Cardiac septum (tissue), 1 donor: ENCODE data around the gene TIAM2. TPM values are rescaled to one million over a fixed set of nuclear protein-coding genes. Genes with fewer than 3 reads are reported as not detected.
"Not testable (repeated sequence)": the region's sequence is repeated elsewhere in the genome, so short reads cannot be mapped to it uniquely, and the experiment has no call there.

Experiments used
- DNase-seq: peaks from one replicate; pipeline ENCODE4 v3.0.0-alpha.2; 2020; ENCODE audit warnings: low spot score
- intact Hi-C: fragments of 100-400 bp; cut with DNase I; formaldehyde crosslinking; loops from one replicate; pipeline ENCODE4 v1.14.0; 2022
- total RNA-seq: library from RNA; stranded (reverse); fragmentation: NEBNext Ultra II Directional; extraction: Animal tissue kit (Norgen Biotek cat#: 25700); gene quantifications from one replicate; pipeline ENCODE4 v1.2.1, GENCODE V29; 2021
- donor health status: DM: no; HTN: no; CAD: no.

TIAM2 gene
- total RNA-seq, 1 donor from 2014 or later, result 20.1 TPM

DNA sequence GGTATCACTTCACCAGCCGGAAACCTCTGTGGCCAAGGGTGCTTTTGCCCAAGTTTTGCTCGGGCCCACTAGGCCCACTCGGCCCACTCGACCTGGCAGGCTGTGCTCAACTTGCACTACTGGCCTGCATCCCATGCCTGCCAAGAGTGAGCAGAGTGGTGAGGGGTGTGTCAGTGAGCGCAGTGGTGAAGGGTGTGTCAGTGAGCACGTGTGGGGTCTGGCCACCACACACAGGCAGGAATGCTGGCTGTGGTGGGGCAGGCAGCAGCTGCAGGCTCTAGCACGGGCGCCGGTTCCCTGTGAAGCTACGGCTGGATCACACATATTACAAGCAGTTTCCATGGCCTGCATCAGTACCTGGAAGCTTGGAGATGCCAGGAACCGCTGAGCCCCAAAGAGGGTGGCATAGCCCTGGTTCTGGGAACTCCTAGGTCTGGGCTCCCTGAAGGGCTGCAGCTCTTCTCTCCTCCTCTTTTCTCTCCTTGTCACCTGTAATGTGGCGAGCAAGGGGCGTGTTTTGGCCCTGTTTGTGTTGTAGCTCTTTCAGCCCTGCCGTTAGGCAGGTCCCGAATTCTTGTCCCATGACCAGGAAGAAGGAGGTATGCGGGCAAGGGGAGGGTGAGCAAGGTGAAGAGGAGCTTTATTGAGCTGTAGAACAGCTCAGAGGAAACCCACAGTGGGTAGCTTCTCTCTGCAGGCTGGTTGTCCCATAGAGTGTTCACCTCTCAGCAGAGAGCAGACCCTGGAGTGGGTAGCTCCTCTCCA is 217.7 kb downstream of the TIAM2 start:
- intact Hi-C loops, result no loop called here
- no peak for DNase-seq

DNA sequence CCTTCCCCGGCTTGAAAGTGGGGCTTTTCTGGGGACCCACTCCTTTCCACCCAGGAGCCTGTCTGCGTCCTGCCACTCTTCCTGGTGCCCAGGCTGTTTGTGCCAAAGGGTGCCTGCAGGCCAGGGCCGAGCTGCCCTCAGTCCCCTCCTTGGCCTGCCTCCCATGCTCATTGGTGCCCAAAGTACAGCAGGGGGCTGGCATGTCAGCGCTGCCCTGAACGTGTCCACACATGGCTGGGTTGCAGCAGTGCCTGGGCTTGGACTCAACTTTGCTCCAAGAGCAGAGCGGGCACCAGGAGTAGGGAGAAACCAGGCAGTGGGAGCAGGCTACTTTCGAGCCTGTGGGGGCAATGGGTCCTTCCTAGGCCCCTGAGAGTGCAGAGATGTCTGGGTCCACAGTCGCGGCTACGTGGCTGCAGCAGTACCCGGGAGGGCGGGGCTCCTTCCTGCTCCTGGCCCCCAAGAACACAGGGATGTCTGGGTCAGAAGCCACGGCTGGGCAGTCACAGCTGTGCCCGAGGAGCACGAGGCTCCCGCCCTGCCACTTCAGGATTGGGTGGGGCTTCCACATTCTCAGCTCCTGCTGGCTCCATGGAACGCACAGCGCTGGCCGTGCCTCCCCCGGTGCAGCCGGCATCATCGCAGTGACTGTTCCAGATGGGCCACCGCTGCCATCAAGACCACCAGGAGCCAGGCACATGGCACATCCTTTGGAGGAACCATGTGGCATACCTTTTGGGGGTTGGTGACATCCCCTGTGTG is 218.7 kb downstream of the TIAM2 start:
- DNase-seq, result no peak

DNA sequence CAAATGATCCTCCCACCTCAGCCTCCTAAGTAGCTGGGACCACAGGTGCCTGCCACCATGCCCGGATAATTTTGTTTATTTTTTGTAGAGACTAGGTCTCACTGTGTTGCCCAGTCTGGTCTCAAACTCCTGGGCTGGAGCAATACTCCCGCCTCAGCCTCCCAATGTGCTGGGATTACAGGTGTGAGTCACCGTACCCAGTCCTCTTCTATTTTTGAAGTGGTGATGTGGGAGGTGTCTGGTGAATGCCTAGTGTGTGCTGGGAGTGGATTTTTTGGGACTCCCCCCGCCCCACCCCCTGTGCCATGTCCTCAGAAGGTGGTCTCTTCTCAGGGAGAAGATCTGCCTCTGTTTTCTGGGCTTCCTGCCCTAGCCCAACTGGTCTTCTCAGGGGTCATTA is 220.8 kb downstream of the TIAM2 start:
- intact Hi-C loops, result no loop called here
- DNase-seq, result no peak

More for the DNA sequence above, 218.7 kb downstream of the TIAM2 start:
- intact Hi-C loops, result no loop called here

DNA sequence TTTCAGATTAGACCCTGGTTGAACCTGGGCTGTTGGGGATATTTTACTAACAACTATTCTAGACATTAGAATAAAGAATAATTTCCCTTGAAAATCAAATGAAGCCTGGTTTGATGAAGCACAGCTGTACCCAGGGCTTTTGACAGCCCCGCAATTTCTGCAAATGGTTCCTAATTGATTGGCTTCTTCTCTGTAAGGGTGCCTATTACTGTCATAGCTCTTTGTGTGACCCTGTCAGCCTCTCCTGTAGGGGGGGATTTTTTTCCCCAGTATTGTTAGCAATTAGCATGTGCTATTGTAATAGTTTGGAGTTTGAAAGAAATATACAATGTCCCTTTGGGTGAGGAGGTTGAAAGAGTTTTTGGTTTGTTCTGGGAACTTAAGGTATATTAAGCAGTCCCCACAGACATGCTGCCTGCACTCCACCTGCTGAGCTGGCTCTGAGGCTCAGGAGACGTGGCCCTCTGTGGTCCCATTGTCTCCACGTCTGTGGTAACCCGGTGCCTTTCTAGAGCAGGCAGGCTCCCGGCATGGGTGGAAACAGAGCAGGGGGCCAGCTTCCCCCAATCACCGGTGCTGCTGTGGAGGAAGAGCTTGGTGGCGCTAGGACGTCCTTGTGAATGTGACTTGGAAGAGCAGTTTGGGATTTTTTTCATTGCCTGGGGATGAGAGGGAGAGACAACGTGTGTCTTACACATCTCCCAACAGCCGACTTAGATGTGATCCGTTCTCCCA is 221.4 kb downstream of the TIAM2 start:
- DNase-seq, result no peak
- intact Hi-C loops, result no loop called here

DNA sequence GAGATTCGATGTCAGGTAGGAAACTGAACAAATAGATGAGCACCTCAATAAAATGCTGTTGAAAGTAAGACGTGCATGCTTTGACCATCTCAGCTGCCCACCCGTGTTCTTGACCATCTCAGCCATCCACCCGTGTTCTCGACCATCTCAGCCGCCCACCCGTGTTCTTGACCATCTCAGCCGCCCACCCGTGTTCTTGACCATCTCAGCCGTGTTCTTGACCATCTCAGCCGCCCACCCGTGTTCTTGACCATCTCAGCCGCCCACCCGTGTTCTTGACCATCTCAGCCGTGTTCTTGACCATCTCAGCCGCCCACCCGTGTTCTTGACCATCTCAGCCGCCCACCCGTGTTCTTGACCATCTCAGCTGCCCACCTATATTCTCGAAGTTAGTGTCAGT is 223.6 kb downstream of the TIAM2 start:
- DNase-seq, intact Hi-C loops: not testable (repeated sequence)

DNA sequence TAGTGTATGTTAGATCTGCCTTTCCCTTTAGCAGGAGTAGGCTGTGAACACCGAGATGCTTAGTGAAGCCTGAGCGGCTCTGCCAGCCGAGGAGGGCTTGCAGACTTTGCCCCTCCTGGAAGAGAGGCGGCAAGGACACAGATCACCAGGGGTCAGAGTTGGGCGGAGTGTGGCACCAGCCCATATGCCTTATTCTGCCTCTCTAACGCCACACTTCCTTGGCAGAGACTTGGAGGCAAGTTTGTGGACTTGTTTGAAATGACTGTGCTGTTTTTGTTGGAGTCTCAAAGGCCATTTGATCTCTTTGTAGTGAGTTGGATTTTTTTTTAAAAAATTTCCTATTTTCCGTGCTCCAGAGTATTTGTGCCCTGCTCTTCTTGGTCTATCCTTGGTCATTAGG is 224.2 kb downstream of the TIAM2 start:
- no peak for DNase-seq
- intact Hi-C loops, result no loop called here

DNA sequence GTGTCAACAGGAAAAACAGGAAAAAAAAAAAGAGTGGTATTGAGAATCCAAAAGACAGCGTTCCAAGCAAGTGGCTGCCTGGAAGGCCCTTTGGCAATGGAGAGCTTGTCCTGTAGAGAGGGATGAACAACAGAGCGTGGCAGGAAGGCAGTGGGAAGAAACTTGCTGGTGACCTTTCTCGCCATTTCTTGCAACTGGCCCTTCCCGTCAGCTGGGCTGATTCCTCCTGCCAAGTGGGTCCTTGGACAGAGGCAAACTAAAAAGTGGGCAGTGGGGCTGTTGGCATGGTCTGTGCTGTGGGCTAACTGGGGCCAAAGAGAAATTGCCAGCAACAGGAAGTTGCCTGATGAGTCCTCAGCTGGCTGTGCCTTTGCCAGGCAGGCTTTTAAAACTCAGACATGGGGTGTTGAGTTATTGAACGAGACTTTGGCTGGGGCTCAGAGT is 224.8 kb downstream of the TIAM2 start:
- intact Hi-C loops, result no loop called here
- no peak for DNase-seq

DNA sequence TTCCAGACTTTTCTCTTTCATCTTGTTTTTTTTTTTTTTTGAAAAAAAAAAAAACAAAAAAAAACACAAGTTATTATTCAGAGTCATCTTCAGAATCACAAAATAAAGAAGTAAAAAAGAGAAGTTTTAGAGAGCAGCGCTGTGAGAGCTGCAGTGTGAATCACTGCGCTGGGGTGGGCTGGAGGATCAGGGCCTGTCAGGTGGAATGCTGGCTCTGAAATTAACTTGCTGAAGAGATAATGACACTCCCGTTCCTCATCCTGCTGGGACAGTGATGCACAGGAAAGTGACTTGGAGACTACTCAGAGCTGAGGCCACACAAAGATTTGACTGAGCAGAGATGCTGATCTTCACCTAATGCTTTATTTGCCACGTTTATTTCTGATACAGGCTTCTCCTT is 226.0 kb downstream of the TIAM2 start:
- intact Hi-C loops, result no loop called here
- no peak for DNase-seq

DNA sequence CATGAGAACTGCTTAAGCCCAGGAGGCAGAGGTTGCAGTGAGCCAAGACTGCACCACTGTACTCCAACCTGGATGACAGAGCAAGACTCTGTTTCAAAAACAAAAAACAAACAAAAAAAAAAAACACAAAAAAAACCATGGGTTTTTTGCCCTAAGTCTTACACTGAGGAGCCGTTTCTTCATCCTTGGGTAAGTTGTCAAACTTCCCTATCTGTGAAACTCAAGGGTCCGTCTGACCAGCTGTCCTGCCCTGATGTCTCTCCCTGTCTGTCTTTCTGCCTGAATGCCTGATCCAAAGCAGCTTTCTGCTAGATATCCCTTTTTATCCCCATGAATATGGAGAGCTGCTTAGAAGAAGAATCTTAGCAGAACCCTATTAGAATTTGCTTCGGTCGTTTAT is 227.4 kb downstream of the TIAM2 start:
- DNase-seq, result no peak
- intact Hi-C loops, result no loop called here

DNA sequence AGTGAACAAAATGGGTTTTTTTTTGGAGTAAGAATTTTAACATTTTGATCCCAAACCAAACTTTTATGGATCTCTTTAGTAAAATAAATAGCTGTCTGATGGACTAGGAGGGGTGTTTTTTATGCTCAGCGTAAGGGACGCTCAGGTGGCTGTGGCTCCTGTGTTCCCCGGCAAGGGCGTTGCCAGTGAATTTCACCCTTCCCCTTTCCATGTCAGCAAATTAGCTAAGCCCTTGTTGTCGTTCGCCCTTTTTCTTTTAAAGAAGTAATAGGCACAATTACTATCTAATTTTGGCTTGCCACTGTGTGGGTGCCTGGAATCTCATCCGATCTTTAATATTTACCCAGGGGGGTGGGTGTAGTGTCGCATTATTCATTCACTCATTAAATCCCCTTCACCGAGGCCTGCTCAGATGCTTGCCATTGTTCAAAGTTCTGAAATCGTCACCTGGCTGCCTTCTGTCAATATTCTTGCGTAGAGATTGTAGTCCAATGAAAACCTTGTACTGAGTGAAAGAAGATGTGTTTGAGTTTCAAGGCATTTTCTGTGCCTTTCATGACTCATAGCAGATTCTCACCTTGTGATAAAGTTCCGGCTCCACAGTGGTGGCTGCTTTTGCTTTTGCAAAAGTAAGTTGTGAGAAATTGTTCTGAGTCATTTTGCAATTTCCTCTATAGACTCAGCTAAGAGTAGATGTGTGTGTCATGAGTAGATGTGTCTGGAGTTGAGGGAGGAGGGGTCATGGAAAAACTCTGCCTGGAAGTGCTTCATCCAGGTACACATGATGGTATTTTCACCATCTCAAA is 228.7 kb downstream of the TIAM2 start:
- no peak for DNase-seq
- intact Hi-C loops, result no loop called here

DNA sequence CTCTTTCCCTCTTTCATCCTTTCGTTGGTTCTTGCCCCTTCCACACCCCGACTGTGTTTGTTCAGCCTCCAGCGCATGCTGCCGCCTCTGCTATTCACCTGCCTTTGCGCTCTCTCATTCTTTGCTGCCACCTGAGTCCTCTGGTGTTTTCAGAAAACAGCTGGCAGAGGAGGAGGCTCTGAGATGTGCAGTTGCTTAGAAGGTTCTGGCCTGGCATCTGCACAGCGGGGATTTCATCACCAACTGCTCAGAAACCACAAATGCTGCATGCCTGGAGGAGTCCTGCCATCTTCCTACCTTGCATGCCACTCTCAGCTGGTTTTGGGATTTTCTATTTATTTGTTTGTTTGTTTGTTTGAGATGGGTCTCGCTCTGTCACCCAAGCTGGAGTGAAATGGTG is 229.5 kb downstream of the TIAM2 start:
- intact Hi-C loops, result no loop called here
- DNase-seq, result no peak

DNA sequence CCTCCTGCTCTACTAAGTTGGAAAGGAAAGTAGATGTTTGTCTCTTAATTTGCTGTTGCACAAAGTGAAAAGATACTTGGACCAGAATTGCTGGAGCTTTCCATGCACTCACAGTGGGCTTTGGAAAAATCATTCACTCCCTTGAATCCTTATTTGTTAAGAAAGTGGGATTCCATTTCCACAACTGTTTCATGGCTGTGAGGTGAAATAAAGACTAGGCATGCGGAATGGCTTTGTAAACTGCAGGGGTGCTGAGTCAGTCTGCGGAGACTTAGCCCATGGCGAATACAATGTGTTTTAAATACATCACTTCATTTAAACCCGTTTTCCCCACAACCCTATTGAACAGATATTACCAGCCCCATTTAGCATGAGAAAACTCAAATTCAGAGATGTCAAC is 231.9 kb downstream of the TIAM2 start:
- DNase-seq, result no peak
- intact Hi-C loops, result no loop called here

DNA sequence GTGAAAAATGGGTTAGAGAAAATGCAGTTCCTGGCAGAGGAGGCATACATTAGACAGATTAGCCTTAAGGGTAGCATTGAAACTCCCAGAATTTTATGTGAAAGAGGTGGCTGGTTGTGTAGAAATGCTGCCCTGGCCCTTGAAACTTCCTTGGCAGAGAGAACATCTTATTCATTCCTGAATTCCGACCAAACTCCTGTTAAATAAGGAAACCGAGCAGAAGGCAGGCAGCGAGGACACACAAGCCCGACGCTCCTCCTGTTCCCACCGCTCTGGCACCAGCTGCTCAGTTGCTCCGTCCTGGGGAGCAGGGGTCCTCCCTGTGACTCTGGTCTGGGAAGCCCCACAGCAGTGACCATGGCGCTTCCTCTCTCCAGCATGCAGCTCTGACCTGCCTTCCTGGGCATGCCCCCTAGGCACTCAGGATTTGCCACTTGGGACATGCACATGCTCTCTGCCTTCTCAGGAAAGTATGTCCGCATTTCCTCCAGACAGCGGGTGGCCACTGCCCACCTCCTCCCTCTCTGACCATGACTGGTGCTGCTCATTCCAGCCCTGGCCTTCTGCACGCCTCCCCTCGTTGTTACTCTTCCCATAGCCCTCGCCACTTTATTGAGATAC is 233.5 kb downstream of the TIAM2 start:
- intact Hi-C loops, result no loop called here
- DNase-seq, result no peak

DNA sequence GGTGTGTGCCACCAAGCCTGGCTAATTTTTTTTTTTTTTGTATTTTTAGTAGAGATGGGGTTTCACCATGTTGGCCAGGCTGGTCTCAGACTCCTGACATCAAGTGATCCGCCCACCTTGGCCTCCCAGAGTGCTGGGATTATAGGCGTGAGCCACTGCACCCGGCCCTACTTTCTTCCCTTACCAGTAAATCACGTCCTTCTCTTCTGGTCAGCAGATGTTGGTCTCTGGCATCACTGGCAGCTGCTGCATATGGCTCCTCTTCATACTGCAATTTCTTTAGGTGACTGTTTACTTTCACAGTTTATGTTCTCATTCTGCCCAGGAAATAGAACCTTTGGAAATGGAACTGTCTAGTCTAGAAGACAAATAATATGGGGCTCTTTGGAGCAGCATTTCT is 235.9 kb downstream of the TIAM2 start:
- DNase-seq, intact Hi-C loops: not testable (repeated sequence)

DNA sequence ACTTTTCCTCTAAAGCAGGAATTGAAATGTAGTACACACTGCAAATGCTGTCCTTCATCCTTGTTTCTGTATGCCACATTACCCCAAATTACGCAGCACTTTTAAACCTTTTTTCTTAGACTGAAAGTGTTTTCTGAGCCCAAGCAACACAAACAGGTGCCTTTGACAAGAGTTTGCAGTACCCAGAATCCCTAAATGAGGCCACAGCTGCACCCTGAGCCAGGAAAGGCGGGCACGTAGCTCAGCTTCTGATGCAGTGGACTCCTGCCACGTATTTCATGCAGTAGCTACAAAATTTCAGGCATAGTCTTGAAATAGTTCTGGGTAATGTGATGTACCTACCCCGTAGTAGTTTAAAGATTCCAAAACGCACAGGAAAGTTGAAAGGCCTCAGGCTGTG is 237.7 kb downstream of the TIAM2 start:
- intact Hi-C loops, result no loop called here
- DNase-seq, result no peak

DNA sequence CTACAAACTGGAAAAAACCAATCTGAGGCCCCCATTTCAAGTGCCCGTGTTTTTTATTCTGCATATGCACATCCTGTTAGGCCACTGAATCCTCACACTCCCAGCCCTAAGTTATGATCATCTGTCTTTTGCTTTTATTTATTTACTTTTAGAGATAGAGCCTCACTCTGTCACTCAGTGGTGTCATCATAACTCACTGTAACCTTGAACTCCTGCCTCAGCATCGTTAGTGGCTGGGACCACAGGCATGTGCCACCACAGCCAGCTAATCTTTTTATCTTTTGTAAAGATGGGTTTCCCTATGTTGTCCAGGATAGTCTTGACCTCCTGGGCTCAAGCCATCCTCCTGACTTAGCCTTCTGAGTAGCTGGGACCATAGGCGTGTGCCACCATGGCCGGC is 239.1 kb downstream of the TIAM2 start:
- intact Hi-C loops, result no loop called here
- no peak for DNase-seq

DNA sequence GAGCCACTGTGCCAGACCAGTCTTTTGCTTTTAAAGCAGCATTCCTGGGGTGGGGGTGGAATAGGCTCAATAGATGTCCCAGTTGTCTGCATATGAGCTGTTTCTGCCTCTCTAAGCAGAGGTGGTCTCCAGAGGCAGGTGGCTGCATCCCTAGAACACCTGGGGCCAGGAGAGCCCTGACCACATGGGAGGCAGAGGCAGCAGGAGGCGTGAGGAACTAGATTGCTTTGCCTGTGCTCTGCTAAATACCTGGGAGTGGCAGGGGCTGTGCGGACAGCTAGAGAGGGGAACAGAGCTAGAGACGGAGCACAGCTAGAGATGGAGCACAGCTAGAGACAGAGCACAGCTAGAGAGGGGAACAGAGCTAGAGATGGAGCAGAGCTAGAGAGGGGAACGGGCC is 239.6 kb downstream of the TIAM2 start:
- intact Hi-C loops, result no loop called here
- DNase-seq, result no peak

DNA sequence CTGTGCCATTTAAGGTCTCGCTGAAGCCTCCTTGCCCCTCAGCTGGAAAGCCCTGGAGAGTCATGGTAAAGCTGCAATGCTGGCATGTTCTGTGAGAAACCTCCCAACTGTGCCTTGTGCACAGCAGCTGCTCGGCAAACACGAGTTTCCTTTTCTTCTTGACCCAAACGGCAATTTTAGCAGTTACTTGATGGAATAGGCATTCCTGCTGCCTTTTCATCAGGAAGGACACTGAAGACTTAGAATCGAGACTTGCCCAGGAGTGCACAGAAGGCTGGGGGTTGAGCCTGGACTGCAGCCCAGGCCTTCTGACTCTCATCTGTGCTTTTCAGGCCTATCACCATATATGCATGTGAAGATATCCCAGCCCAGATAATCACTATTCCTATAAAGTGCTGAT is 240.0 kb downstream of the TIAM2 start:
- intact Hi-C loops, result no loop called here
- no peak for DNase-seq

DNA sequence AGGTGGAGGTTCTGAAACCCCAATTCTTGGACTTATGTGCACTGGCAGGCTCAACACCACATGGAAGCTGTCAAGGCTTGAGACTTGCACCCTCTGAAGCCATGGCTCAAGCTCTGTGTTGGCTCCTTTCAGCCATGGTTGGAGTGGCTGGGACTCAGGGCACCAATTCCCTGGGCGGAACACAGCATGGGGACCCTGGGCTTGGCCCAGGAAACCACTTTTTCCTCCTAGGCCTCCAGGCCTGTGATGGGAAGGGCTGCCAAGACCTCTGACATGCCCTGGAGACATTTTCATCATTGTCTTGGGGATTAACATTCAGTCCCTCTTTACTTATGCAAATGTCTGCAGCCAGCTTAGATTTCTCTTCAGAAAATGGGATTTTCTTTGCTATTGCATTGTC is 242.5 kb downstream of the TIAM2 start:
- no peak for DNase-seq
- intact Hi-C loops, result no loop called here
